GM10847 (cell line): Measurements from ENCODE around the gene GPR39.

ENCODE experiments used
- POLR2A ChIP-seq: IDR thresholded peaks from 2 replicates; pipeline ENCODE4 v1.6.1; 2011; ENCODE audit not compliant: insufficient read length; ENCODE audit errors: extremely low read depth

GPR39 gene

GRCh38 chr2:132608311-132608710, 191.7 kb downstream of the GPR39 start:
- TF ChIP-seq POLR2A, result no peak

GRCh38 chr2:132609101-132609890, 192.7 kb downstream of the GPR39 start:
- TF ChIP-seq POLR2A, result no peak

GRCh38 chr2:132611719-132612118, 195.1 kb downstream of the GPR39 start:
- no peak for TF ChIP-seq POLR2A

GRCh38 chr2:132615329-132616085, 198.9 kb downstream of the GPR39 start:
- no peak for TF ChIP-seq POLR2A

- TF ChIP-seq POLR2A, result no peak
Observed at GRCh38 chr2:132617989-132618388, 201.4 kb downstream of the GPR39 start.

GRCh38 chr2:132618734-132619133, 202.1 kb downstream of the GPR39 start:
- TF ChIP-seq POLR2A, result no peak

- TF ChIP-seq POLR2A, result no peak
Observed at GRCh38 chr2:132620115-132620514, 203.5 kb downstream of the GPR39 start.

- TF ChIP-seq POLR2A, result no peak
Observed at GRCh38 chr2:132621131-132621875, 204.7 kb downstream of the GPR39 start.

- TF ChIP-seq POLR2A, result no peak
Observed at GRCh38 chr2:132623096-132623839, 206.7 kb downstream of the GPR39 start.

- TF ChIP-seq POLR2A, result no peak
Observed at GRCh38 chr2:132627536-132627935, 210.9 kb downstream of the GPR39 start.

GRCh38 chr2:132632000-132632649, 215.5 kb downstream of the GPR39 start:
- TF ChIP-seq POLR2A, result no peak

GRCh38 chr2:132633635-132634034, 217.0 kb downstream of the GPR39 start:
- no peak for TF ChIP-seq POLR2A

GRCh38 chr2:132636346-132636745, 219.7 kb downstream of the GPR39 start:
- no peak for TF ChIP-seq POLR2A

GRCh38 chr2:132638313-132639040, 221.9 kb downstream of the GPR39 start:
- no peak for TF ChIP-seq POLR2A

GRCh38 chr2:132640116-132640515, 223.5 kb downstream of the GPR39 start:
- TF ChIP-seq POLR2A, result no peak
